OCI-LY1 (cell line): ENCODE measurements around the gene MED27.

Experiments
- EZH2 ChIP-seq: fragments of 200-600 bp; sonication (generic), shearing (Covaris generic); IDR thresholded peaks from 2 replicates; pipeline ENCODE4 v1.8.0; 2017; ENCODE audit warnings: borderline replicate concordance, mixed run types, mild to moderate bottlenecking, antibody characterized with exemption, low read length, moderate library complexity, mixed read lengths
- TF ChIP-seq, protein P1 (sequence below): fragments of 200-600 bp; sonication (generic), shearing (Covaris generic); IDR thresholded peaks from 2 replicates; pipeline ENCODE4 v1.5.1; 2017; ENCODE audit warnings: mild to moderate bottlenecking, antibody characterized with exemption, low read length, moderate library complexity, mixed read lengths

DNA sequence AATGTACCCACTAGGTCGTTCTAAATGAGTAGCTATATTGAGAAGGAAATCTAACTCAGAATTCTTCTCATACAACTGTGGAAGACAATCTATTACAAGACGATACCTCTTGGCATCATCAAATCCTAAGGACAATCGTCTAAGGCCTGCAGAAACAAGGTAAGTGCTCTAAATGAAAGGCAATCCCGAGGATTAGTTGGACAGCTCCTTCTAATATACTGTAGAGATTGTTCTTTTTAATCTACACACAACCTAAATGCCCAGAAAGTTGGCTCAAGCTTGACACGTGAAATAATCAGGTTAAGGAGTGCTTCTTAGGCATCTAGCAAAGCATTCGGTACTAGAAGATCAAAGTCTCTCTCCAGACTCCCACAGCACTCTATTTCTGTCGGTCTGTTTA, 55.1 kb downstream of the MED27 start:
- TF ChIP-seq EZH2: no peak
- TF ChIP-seq, protein P1, sequence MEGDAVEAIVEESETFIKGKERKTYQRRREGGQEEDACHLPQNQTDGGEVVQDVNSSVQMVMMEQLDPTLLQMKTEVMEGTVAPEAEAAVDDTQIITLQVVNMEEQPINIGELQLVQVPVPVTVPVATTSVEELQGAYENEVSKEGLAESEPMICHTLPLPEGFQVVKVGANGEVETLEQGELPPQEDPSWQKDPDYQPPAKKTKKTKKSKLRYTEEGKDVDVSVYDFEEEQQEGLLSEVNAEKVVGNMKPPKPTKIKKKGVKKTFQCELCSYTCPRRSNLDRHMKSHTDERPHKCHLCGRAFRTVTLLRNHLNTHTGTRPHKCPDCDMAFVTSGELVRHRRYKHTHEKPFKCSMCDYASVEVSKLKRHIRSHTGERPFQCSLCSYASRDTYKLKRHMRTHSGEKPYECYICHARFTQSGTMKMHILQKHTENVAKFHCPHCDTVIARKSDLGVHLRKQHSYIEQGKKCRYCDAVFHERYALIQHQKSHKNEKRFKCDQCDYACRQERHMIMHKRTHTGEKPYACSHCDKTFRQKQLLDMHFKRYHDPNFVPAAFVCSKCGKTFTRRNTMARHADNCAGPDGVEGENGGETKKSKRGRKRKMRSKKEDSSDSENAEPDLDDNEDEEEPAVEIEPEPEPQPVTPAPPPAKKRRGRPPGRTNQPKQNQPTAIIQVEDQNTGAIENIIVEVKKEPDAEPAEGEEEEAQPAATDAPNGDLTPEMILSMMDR: no peak
